OCI-LY3 (cell line): ENCODE results near the gene ZBTB49.

Source experiments
- EZH2phosphoT487 ChIP-seq: fragments of 200-600 bp; shearing (Covaris generic); IDR thresholded peaks from 2 replicates; pipeline ENCODE4 v1.6.1; 2018; ENCODE audit warnings: antibody characterized with exemption, mixed run types, low read depth
- TF ChIP-seq, protein P1 (sequence below): fragments of 200-600, 300-600 bp; sonication (generic); IDR thresholded peaks from 2 replicates; pipeline ENCODE4 v1.5.1; 2014; ENCODE audit warnings: antibody characterized with exemption, low read length, low read depth

DNA sequence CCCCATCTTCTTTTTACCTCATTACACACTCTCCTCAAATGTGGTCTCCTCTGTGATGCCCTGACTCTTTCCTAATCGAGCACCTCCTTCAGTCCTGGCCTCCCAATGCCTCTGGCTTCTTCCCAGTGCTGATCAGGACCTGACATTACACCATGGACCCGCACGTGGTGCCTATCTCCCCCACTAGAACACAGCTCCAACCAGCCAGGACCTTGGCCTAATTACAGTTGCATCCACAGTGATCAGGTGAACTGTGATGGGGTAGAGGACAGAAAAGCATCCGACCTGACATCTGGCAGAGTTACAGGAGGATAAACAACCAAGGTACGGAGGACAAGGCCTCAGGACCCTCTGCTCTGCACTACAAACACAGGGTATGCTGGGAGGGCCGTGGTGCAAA is 12.5 kb upstream of the ZBTB49 start:
- TF ChIP-seq, protein P1, sequence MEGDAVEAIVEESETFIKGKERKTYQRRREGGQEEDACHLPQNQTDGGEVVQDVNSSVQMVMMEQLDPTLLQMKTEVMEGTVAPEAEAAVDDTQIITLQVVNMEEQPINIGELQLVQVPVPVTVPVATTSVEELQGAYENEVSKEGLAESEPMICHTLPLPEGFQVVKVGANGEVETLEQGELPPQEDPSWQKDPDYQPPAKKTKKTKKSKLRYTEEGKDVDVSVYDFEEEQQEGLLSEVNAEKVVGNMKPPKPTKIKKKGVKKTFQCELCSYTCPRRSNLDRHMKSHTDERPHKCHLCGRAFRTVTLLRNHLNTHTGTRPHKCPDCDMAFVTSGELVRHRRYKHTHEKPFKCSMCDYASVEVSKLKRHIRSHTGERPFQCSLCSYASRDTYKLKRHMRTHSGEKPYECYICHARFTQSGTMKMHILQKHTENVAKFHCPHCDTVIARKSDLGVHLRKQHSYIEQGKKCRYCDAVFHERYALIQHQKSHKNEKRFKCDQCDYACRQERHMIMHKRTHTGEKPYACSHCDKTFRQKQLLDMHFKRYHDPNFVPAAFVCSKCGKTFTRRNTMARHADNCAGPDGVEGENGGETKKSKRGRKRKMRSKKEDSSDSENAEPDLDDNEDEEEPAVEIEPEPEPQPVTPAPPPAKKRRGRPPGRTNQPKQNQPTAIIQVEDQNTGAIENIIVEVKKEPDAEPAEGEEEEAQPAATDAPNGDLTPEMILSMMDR: no peak
- TF ChIP-seq EZH2phosphoT487: no peak
